Measurements from ENCODE around the gene PGAP1.

DNA sequence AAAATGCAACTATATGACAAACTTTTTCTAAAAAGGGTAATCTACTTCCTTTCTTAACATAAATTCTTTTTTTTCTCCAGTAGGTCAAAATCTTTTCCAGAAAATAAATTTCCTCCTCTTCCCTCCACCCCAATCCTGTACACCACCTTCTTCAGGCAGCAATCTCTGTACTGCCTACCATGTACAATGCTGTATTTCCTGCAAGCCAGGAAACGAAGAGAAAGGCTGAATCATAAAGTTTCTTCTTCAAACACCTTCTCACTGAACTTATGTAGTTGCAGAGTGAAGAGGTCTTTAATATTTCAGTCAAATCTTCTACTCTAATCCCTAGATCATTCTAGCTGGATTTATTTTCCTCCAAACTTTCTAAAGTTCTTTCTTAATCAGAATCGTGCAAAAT lies 99.2 kb downstream of the PGAP1 start:
- TF ChIP-seq POLR2AphosphoS5 (IDR thresholded peaks at IDR 0.05; ENCODE audit: low read depth, low read length) = no peak
- TF ChIP-seq MXI1 (IDR thresholded peaks at IDR 0.05; ENCODE audit: low read depth, low read length) = no peak
- no peak for TF ChIP-seq CTCF (IDR thresholded peaks at IDR 0.05)
- TF ChIP-seq, protein P1, sequence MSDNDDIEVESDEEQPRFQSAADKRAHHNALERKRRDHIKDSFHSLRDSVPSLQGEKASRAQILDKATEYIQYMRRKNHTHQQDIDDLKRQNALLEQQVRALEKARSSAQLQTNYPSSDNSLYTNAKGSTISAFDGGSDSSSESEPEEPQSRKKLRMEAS (IDR thresholded peaks at IDR 0.05; ENCODE audit: low read depth) = no peak
- TF ChIP-seq RAD21 (IDR thresholded peaks at IDR 0.05; ENCODE audit: low read length) = no peak
- TF ChIP-seq TAF1 (IDR thresholded peaks at IDR 0.05; ENCODE audit: borderline replicate concordance, low read depth, low read length) = no peak
- no peak for TF ChIP-seq SIN3A (IDR thresholded peaks at IDR 0.05; ENCODE audit: borderline replicate concordance, low read depth, low read length)
- TF ChIP-seq, protein P2, sequence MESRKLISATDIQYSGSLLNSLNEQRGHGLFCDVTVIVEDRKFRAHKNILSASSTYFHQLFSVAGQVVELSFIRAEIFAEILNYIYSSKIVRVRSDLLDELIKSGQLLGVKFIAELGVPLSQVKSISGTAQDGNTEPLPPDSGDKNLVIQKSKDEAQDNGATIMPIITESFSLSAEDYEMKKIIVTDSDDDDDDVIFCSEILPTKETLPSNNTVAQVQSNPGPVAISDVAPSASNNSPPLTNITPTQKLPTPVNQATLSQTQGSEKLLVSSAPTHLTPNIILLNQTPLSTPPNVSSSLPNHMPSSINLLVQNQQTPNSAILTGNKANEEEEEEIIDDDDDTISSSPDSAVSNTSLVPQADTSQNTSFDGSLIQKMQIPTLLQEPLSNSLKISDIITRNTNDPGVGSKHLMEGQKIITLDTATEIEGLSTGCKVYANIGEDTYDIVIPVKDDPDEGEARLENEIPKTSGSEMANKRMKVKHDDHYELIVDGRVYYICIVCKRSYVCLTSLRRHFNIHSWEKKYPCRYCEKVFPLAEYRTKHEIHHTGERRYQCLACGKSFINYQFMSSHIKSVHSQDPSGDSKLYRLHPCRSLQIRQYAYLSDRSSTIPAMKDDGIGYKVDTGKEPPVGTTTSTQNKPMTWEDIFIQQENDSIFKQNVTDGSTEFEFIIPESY (IDR thresholded peaks at IDR 0.05; ENCODE audit: borderline replicate concordance, low read depth) = no peak
- TF ChIP-seq JUND (IDR thresholded peaks at IDR 0.05) = no peak
- TF ChIP-seq REST (IDR thresholded peaks at IDR 0.05; ENCODE audit: low read depth, low read length) = no peak
